ENCODE results near the gene PAX9.

Gene PAX9

GRCh38 chr14:36713960-36714703, 52.5 kb downstream of the PAX9 start:
- TF ChIP-seq POLR2A (IDR thresholded peaks at IDR 0.05; ENCODE audit: low read length) (no peak), GATA1 (IDR thresholded peaks at IDR 0.05; ENCODE audit: low read depth, low read length) (no peak)
- DNase-seq, result no peak

- no peak for TF ChIP-seq POLR2A (IDR thresholded peaks at IDR 0.05; ENCODE audit: low read length)
- TF ChIP-seq GATA1 (IDR thresholded peaks at IDR 0.05; ENCODE audit: low read depth, low read length), result no peak
- DNase-seq, result no peak
Measured at GRCh38 chr14:36716614-36717184, 55.0 kb downstream of the PAX9 start.

DNA sequence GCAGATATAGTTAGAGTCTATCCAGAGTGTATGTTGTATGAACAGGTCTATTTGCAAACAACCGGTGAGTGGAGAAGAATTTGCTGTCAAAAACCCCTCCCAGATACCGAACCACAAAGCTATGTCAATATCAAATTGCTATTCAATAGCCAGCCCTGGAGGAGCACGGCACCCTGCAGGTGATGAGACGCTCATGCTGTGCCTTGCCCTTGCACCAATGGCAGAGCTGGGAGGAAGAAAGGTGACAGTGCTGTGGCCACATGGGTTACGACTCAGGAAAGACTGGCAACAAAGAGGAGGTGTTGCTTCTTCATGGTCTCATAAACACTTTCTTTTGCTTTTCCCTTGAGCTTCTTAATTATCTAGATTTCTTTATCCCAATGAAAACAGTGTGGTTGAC, 55.7 kb downstream of the PAX9 start:
- TF ChIP-seq GATA1 (IDR thresholded peaks at IDR 0.05; ENCODE audit: low read depth, low read length) (no peak), POLR2A (IDR thresholded peaks at IDR 0.05; ENCODE audit: low read length) (no peak)
- no peak for DNase-seq

- DNase-seq, result no peak
- TF ChIP-seq POLR2A (IDR thresholded peaks at IDR 0.05; ENCODE audit: low read length), result no peak
- TF ChIP-seq GATA1 (IDR thresholded peaks at IDR 0.05; ENCODE audit: low read depth, low read length), result no peak
Measured at GRCh38 chr14:36718216-36718615, 56.6 kb downstream of the PAX9 start.

GRCh38 chr14:36719823-36720222, 58.2 kb downstream of the PAX9 start:
- TF ChIP-seq GATA1 (IDR thresholded peaks at IDR 0.05; ENCODE audit: low read depth, low read length) (no peak), POLR2A (IDR thresholded peaks at IDR 0.05; ENCODE audit: low read length) (no peak)
- DNase-seq, result no peak

DNA sequence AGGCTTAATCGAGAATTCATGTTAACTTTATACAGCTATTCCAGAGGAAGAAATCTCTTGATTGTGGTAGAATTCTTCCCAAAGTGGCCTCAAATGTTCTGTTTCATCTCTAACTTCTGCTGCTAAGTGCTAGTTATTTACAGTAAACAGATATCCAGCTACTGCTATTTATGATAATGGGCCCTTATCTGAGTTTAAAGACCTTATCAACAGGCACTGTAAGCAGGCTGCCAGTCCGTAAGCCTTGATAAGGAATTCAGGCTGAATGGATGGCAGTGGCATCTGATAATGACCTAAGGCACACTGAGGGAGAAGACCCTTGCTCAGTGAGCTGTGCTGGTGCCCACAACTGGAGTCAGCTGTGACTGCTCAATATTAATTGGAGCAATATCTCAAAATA, 59.0 kb downstream of the PAX9 start:
- peak; percentile 43 to 86 for DNase-seq
- TF ChIP-seq POLR2A (IDR thresholded peaks at IDR 0.05; ENCODE audit: low read length), result no peak
- no peak for TF ChIP-seq GATA1 (IDR thresholded peaks at IDR 0.05; ENCODE audit: low read depth, low read length)

DNA sequence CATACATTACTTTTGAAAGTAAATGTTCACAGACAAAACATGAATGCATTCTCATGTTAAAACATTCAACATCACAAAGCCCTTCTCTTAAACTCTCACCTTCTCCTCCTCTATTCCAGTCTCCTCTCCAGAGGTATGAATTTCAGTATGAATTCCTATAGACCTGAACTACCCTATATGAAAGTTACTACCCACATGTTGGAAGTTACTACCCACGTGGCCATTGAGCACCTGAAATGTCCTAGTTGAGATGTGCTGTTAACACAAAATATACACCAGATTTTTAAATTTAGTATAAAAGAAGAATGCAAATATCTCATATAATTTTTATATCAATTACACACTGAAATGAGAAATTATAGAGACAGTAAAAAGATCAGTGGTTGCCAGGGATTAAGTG, 60.2 kb downstream of the PAX9 start:
- TF ChIP-seq POLR2A (IDR thresholded peaks at IDR 0.05; ENCODE audit: low read length) (no peak), GATA1 (IDR thresholded peaks at IDR 0.05; ENCODE audit: low read depth, low read length) (no peak)
- no peak for DNase-seq

DNA sequence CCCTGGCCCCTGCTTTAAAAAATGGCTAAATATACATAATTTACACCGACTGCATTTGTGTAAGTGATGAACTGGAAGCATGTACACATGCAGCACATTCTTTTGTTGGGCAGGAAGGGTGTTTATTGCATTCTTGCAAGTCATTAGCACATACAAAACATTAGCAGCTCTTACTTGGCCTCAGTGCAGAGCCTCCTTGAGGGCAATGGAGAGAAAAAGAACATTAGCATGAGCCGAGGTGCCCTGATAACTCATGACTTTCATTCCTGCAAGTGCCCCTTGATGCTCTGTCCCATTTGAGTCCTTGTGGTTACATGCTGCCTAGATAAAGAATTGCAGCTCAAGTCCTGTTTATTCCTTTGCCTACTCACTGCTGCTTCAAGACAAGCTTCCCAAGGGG, 61.9 kb downstream of the PAX9 start:
- TF ChIP-seq POLR2A (IDR thresholded peaks at IDR 0.05; ENCODE audit: low read length), result no peak
- no peak for TF ChIP-seq GATA1 (IDR thresholded peaks at IDR 0.05; ENCODE audit: low read depth, low read length)
- DNase-seq, result peak; percentile 15 to 34

DNA sequence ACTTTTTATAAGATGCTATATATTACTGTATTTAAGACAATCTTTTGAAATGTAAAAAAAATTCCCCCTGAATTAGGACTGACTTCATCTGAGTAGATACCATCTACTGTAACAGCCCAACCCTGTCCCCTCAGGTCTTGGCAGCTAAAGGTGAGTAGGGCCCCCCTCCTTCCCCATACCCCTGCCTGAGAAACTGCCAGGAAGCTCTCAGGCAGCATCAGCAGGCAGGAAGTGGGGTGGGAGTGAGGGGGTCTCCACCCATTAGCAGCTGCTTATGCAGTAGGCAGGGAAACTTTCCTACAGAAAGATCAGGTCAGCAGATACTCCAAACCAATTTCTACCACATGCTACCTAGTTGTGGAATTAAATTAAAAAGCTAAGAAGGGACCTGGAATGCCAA, 62.5 kb downstream of the PAX9 start:
- DNase-seq, result no peak
- TF ChIP-seq GATA1 (IDR thresholded peaks at IDR 0.05; ENCODE audit: low read depth, low read length) (no peak), POLR2A (IDR thresholded peaks at IDR 0.05; ENCODE audit: low read length) (no peak)

DNA sequence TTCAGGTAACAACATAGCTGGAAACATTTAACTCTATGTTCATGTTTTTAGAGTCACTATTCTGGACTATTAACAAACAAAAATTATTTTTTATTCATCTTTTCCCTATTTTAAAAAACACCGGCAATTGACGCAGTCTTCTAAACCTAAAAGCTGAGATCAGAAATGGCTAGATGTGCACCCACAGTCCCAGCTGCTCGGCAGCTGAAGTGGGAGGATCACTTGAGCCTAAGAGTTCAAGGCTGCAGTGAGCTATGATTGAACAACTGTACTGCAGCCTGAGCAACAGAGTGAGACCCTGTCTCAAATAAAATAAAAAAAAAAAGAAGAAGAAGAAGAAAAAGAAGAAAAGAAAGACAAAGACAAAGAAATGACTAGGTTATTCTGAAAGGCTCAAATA, 64.5 kb downstream of the PAX9 start:
- no peak for DNase-seq
- TF ChIP-seq GATA1 (IDR thresholded peaks at IDR 0.05; ENCODE audit: low read depth, low read length), result no peak
- no peak for TF ChIP-seq POLR2A (IDR thresholded peaks at IDR 0.05; ENCODE audit: low read length)
